Tibial artery (tissue), 4 donors: ENCODE measurements around the gene TNFSF15.
A peak's percentile ranks its signal among the peaks of the same experiment; 100 is the strongest.

Source experiments
- DNase-seq, 2 donors: peaks; one replicate each; pipeline ENCODE4 v3.0.0-alpha.2; 2019
- H3K27ac ChIP-seq, 2 donors: fragments of 200-600 bp; sonication (generic) in 1 of 2; 1 replicate in 1 of 2; 2 replicates in 1 of 2; pipeline ENCODE4 v1.5.1; 2018 to 2019; ENCODE audit warnings: mild to moderate bottlenecking in 1 of 2
- H3K27me3 ChIP-seq, 2 donors: fragments of 200-600 bp; sonication (generic) in 1 of 2; one replicate each; pipeline versions ENCODE4 v1.5.1 to v1.6.0; 2016 to 2019
- H3K36me3 ChIP-seq, 3 donors: fragments of 200-600 bp; sonication (generic) in 2 of 3; one replicate each; pipeline ENCODE4 v1.5.1; 2016 to 2019; ENCODE audit warnings: mild to moderate bottlenecking in 2 of 3
- H3K4me1 ChIP-seq, 4 donors: fragments of 200-600 bp; sonication (generic) in 2 of 4; 1 replicate in 3 of 4; 2 replicates in 1 of 4; pipeline ENCODE4 v1.5.1; 2016 to 2019
- H3K4me3 ChIP-seq, 2 donors: fragments of 200-600 bp; sonication (generic) in 1 of 2; 1 replicate in 1 of 2; 2 replicates in 1 of 2; pipeline ENCODE4 v1.5.1; 2018 to 2019; ENCODE audit warnings: mild to moderate bottlenecking in 2 of 2
- H3K9me3 ChIP-seq, 3 donors: fragments of 200-600 bp; sonication (generic) in 1 of 3; one replicate each; pipeline ENCODE4 v1.5.1; 2016 to 2019
- intact Hi-C: fragments of 100-400 bp; cut with DNase I; formaldehyde crosslinking; loops from one replicate; pipeline ENCODE4 v1.15.0; 2023; ENCODE audit warnings: low total_unique reads
- TF ChIP-seq, protein P1 (sequence below), 2 experiments: fragments of 200-600 bp in 1 of 2; fragments of 450-650 bp in 1 of 2; IDR thresholded peaks; one replicate each; pipeline ENCODE4 v1.5.1; 2017 to 2019; ENCODE audit warnings: antibody characterized with exemption in 2 of 2, mild to moderate bottlenecking in 1 of 2, moderate library complexity in 1 of 2

The TNFSF15 gene

DNA sequence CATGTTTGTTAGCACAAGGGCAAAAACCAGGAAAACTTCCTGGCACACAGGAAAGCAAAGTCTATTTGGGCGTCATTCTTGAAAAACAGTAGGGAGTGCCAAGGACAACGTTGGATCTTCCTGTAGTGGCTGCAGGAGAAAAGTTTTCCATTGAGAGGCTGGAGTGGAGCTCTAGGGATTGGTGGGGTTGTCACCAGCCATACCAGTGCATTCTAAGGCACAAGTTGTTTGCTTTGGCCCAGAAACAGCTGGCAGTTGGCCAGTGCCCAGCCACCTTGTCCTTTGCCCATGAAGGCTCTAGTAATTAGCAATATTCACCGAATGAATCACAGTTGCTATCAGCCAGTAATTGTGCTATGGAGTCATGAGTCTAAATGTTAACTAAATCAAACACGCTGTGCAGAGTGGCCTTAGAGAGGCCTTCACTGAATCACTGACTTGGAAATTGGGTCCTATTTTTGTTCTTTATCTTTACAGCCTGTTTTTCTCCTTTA is 26.4 kb downstream of the TNFSF15 start:
- Histone ChIP-seq H3K27me3 (no peaks in the 10 kb centered on the region), H3K9me3 (no peaks in the 10 kb centered on the region), H3K4me3 (no peak overlapping the region), H3K27ac (no peak overlapping the region), H3K36me3 (no peaks in the 10 kb centered on the region), H3K4me1 (peaks cover 0 to 21% (median 11%) of the 10 kb centered on the region in 4 donors)
- intact Hi-C loops: no loop called here
- DNase-seq: peak; percentile 63 to 86
- TF ChIP-seq, protein P1, sequence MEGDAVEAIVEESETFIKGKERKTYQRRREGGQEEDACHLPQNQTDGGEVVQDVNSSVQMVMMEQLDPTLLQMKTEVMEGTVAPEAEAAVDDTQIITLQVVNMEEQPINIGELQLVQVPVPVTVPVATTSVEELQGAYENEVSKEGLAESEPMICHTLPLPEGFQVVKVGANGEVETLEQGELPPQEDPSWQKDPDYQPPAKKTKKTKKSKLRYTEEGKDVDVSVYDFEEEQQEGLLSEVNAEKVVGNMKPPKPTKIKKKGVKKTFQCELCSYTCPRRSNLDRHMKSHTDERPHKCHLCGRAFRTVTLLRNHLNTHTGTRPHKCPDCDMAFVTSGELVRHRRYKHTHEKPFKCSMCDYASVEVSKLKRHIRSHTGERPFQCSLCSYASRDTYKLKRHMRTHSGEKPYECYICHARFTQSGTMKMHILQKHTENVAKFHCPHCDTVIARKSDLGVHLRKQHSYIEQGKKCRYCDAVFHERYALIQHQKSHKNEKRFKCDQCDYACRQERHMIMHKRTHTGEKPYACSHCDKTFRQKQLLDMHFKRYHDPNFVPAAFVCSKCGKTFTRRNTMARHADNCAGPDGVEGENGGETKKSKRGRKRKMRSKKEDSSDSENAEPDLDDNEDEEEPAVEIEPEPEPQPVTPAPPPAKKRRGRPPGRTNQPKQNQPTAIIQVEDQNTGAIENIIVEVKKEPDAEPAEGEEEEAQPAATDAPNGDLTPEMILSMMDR (IDR thresholded peaks at IDR 0.05): no peak

DNA sequence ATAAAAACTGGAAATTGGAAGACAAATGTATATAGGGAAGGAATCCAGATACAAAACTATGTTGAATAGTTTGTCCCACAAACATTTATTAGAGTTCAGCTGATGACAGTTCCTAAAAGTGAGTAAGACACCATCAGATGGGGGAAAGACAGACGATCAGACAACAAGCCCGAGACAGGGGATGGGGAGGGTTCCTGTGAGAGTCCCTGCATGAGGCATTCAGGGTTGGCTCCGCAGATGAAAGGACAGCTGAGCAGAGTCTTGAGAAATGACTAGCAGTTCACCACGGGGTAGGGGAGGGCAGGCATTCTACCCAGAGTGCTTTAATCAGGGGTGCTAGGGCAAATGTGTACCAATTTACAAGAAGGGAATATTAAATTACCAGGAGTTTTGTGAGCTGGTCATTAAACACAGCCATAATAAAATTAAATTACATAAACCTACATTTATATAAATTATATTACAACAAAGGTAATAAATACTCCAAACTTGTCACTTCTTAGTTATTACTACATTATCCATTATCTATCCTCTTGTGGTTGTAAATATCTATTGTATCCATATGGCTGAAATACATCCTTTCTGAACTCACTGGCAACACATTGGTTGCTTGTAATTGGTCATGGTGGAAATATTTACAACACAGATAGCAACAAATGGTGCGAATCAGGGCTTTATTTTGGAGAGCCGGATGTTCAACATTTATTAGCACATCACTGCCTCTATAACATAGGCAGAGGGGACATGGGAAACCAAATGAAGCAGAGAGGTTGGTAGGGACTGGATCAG is 27.8 kb downstream of the TNFSF15 start:
- Histone ChIP-seq H3K9me3 (no peaks in the 10 kb centered on the region), H3K4me3 (no peak overlapping the region), H3K4me1 (peaks cover 0 to 21% (median 11%) of the 10 kb centered on the region in 4 donors), H3K27me3 (no peaks in the 10 kb centered on the region), H3K36me3 (no peaks in the 10 kb centered on the region), H3K27ac (no peak overlapping the region)
- intact Hi-C loops: no loop called here
- TF ChIP-seq, protein P1 (IDR thresholded peaks at IDR 0.05): no peak
- no peak for DNase-seq

DNA sequence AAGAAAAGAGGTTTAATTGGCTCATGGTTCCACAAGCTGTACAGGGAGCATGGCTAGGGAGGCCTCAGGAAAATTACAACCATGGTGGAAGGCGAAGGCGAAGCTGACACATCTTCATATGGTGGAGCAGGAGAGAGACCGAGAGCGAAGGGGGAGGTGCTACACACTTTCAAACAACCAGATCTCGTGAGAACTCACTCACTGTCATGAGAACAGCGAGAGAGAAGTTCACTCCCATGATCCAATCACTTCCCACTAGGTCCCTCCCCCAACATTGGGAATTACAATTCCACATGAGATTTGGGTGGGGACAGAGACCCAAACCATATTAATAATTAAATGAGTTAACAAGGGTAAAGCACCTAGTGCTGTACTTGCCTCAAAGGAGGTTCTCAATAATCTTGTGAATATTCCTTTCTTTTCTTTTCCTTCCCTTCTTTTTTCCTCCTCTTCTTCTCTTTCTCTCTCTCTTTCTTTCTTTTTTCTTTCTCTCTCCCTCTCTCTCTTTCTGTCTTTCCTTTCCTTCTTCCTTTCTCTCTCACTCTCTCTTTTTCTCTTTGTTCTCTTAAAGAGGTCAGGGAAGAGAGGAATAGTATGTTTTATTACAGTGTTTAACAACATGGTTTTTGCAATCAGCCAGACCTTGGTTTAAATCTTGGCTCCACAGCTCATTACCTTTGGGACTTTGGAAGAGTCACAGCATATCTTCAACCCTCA is 29.0 kb downstream of the TNFSF15 start:
- no peak overlapping the region for H3K4me3 ChIP-seq
- no peaks in the 10 kb centered on the region for H3K9me3 ChIP-seq
- no peaks in the 10 kb centered on the region for H3K27me3 ChIP-seq
- intact Hi-C loops: no loop called here
- TF ChIP-seq, protein P1 (IDR thresholded peaks at IDR 0.05): no peak
- no peaks in the 10 kb centered on the region for H3K36me3 ChIP-seq
- no peak for DNase-seq
- H3K4me1 ChIP-seq: peaks cover 0 to 21% (median 11%) of the 10 kb centered on the region in 4 donors
- H3K27ac ChIP-seq: no peak overlapping the region

DNA sequence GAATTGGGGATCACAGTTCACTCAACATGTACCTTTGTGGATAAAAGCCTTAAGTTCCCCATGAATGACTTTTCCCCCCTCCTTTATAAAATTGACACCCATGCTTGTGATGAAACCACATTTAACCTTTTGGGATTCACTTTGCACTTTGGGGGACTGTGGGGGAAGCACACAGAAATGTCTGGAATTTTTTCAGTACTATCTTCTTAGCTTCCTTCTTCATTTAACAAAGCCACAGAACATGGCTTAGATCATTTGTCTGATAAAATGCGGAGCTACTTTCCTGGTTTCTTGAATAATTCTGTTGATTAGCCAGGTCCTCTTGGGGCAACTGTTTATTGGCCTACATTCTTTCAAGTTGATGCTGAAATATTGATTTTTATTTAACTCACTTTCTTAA is 29.9 kb downstream of the TNFSF15 start:
- H3K27me3 ChIP-seq: no peaks in the 10 kb centered on the region
- peaks cover 0 to 21% (median 11%) of the 10 kb centered on the region in 4 donors for H3K4me1 ChIP-seq
- H3K36me3 ChIP-seq: no peaks in the 10 kb centered on the region
- TF ChIP-seq, protein P1 (IDR thresholded peaks at IDR 0.05): no peak
- no peak overlapping the region for H3K27ac ChIP-seq
- intact Hi-C loops: no loop called here
- H3K9me3 ChIP-seq: no peaks in the 10 kb centered on the region
- no peak for DNase-seq
- no peak overlapping the region for H3K4me3 ChIP-seq

DNA sequence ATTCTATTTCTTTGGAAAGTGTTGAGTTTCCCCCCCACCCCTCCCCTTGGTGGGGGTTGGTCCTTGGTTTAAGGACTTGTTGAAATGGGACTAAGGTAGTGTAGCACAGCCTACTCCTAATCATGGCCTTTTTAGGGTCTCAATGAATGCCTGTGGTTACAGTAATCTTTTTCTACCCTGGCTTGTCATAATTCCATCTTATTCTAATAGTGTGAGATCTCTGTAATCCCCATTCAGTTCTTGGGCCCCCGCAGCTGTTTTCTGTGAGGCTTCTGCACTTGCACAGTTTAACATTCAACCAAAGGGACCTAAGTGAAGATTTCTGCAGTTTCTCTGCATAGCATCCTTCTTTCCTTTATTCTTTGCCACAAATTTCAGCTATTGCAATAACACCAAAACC is 30.7 kb downstream of the TNFSF15 start:
- Histone ChIP-seq H3K9me3 (no peaks in the 10 kb centered on the region), H3K36me3 (no peaks in the 10 kb centered on the region), H3K27me3 (no peaks in the 10 kb centered on the region), H3K4me1 (peaks cover 0 to 21% (median 11%) of the 10 kb centered on the region in 4 donors), H3K4me3 (no peak overlapping the region), H3K27ac (no peak overlapping the region)
- TF ChIP-seq, protein P1 (IDR thresholded peaks at IDR 0.05): no peak
- no peak for DNase-seq
- intact Hi-C loops: no loop called here
